HG03108 (cell line): ENCODE data around the gene CHSY3.

ENCODE experiments used
- ATAC-seq: cut with Tn5 transposase; IDR thresholded peaks from one replicate; pipeline ENCODE4 v1.9.1; 2021; ENCODE audit warnings: moderate library complexity; ENCODE audit not compliant: unreplicated experiment

Gene CHSY3

GRCh38 chr5:130021000-130021399, 116.7 kb downstream of the CHSY3 start:
- ATAC-seq, result no peak

GRCh38 chr5:130021876-130022275, 117.6 kb downstream of the CHSY3 start:
- no peak for ATAC-seq

- no peak for ATAC-seq
Measured at GRCh38 chr5:130023604-130024003, 119.3 kb downstream of the CHSY3 start.

GRCh38 chr5:130024006-130024405, 119.7 kb downstream of the CHSY3 start:
- ATAC-seq, result no peak

- no peak for ATAC-seq
Measured at GRCh38 chr5:130025511-130025910, 121.2 kb downstream of the CHSY3 start.

- no peak for ATAC-seq
Measured at GRCh38 chr5:130032807-130033206, 128.5 kb downstream of the CHSY3 start.

- ATAC-seq, result no peak
Measured at GRCh38 chr5:130034566-130035210, 130.4 kb downstream of the CHSY3 start.

GRCh38 chr5:130035388-130035787, 131.1 kb downstream of the CHSY3 start:
- ATAC-seq, result no peak

- no peak for ATAC-seq
Measured at GRCh38 chr5:130037905-130038304, 133.6 kb downstream of the CHSY3 start.

GRCh38 chr5:130043834-130044233, 139.6 kb downstream of the CHSY3 start:
- ATAC-seq, result no peak

- no peak for ATAC-seq
Measured at GRCh38 chr5:130045334-130045733, 141.1 kb downstream of the CHSY3 start.

- no peak for ATAC-seq
Measured at GRCh38 chr5:130050585-130050984, 146.3 kb downstream of the CHSY3 start.

- no peak for ATAC-seq
Measured at GRCh38 chr5:130052752-130053151, 148.5 kb downstream of the CHSY3 start.

GRCh38 chr5:130055572-130055971, 151.3 kb downstream of the CHSY3 start:
- ATAC-seq, result no peak

GRCh38 chr5:130061746-130062145, 157.5 kb downstream of the CHSY3 start:
- no peak for ATAC-seq

GRCh38 chr5:130063603-130064002, 159.3 kb downstream of the CHSY3 start:
- no peak for ATAC-seq

- no peak for ATAC-seq
Measured at GRCh38 chr5:130064484-130064883, 160.2 kb downstream of the CHSY3 start.

- no peak for ATAC-seq
Measured at GRCh38 chr5:130065617-130066016, 161.4 kb downstream of the CHSY3 start.

GRCh38 chr5:130066644-130067043, 162.4 kb downstream of the CHSY3 start:
- no peak for ATAC-seq

- ATAC-seq, result no peak
Measured at GRCh38 chr5:130067364-130067763, 163.1 kb downstream of the CHSY3 start.

GRCh38 chr5:130068101-130068500, 163.8 kb downstream of the CHSY3 start:
- ATAC-seq, result no peak

GRCh38 chr5:130068988-130069387, 164.7 kb downstream of the CHSY3 start:
- no peak for ATAC-seq

GRCh38 chr5:130074820-130075219, 170.6 kb downstream of the CHSY3 start:
- ATAC-seq, result no peak
